HG02798 (cell line): ENCODE measurements around the gene DOP1B.

Source experiments
- ATAC-seq: cut with Tn5 transposase; IDR thresholded peaks from one replicate; pipeline ENCODE4 v1.9.1; 2021; ENCODE audit warnings: mild to moderate bottlenecking; ENCODE audit not compliant: unreplicated experiment, poor library complexity

DOP1B gene

GRCh38 chr21:36169470-36170128, 13.0 kb downstream of the DOP1B start:
- no peak for ATAC-seq

GRCh38 chr21:36170823-36171222, 14.2 kb downstream of the DOP1B start:
- no peak for ATAC-seq

- ATAC-seq: no peak
Observed at GRCh38 chr21:36171336-36171735, 14.7 kb downstream of the DOP1B start.

GRCh38 chr21:36171741-36172331, 15.2 kb downstream of the DOP1B start:
- no peak for ATAC-seq

- no peak for ATAC-seq
Observed at GRCh38 chr21:36174780-36175179, 18.2 kb downstream of the DOP1B start.

GRCh38 chr21:36175771-36176565, 19.3 kb downstream of the DOP1B start:
- ATAC-seq: no peak

GRCh38 chr21:36178349-36178748, 21.7 kb downstream of the DOP1B start:
- no peak for ATAC-seq

- ATAC-seq: no peak
Observed at GRCh38 chr21:36179145-36179544, 22.5 kb downstream of the DOP1B start.

- no peak for ATAC-seq
Observed at GRCh38 chr21:36180963-36181362, 24.3 kb downstream of the DOP1B start.

- ATAC-seq: no peak
Observed at GRCh38 chr21:36183144-36183795, 26.6 kb downstream of the DOP1B start.

- ATAC-seq: no peak
Observed at GRCh38 chr21:36184545-36184944, 27.9 kb downstream of the DOP1B start.

GRCh38 chr21:36185523-36185922, 28.9 kb downstream of the DOP1B start:
- ATAC-seq: no peak

GRCh38 chr21:36186081-36186480, 29.5 kb downstream of the DOP1B start:
- no peak for ATAC-seq

GRCh38 chr21:36186506-36187399, 30.1 kb downstream of the DOP1B start:
- no peak for ATAC-seq

- no peak for ATAC-seq
Observed at GRCh38 chr21:36188081-36188681, 31.6 kb downstream of the DOP1B start.

GRCh38 chr21:36188937-36189336, 32.3 kb downstream of the DOP1B start:
- no peak for ATAC-seq

- no peak for ATAC-seq
Observed at GRCh38 chr21:36190736-36191135, 34.1 kb downstream of the DOP1B start.

- ATAC-seq: no peak
Observed at GRCh38 chr21:36193200-36193599, 36.6 kb downstream of the DOP1B start.

GRCh38 chr21:36194024-36194423, 37.4 kb downstream of the DOP1B start:
- no peak for ATAC-seq

- ATAC-seq: no peak
Observed at GRCh38 chr21:36195613-36196012, 39.0 kb downstream of the DOP1B start.
